H1 (cell line): ENCODE results near the gene TTC13. TPM values are rescaled to one million over a fixed set of nuclear protein-coding genes. Genes with fewer than 3 reads are reported as not detected.

Source experiments
- CTCF ChIA-PET: fragments of 300-600 bp; sonication (Branson Sonifier 250); formaldehyde crosslinking; loops from one replicate; lab custom pipeline; 2021; ENCODE audit not compliant: partially characterized antibody; lab: Charles Lee
- POLR2A ChIA-PET: fragments of 300-600 bp; sonication (Branson Sonifier 250); formaldehyde crosslinking; loops from one replicate; lab custom pipeline; 2021; ENCODE audit warnings: inconsistent platforms; ENCODE audit not compliant: partially characterized antibody; lab: Charles Lee
- DNase-seq, 2 experiments: peaks; one replicate each; pipeline versions ENCODE4 v3.0.0 to v3.0.0-alpha.2; 2010 to 2022; ENCODE audit warnings: low spot score in 2 of 2, low read depth in 1 of 2, mixed read lengths in 1 of 2
- FAIRE-seq: peaks from 2 replicates; lab custom pipeline; 2011; peaks lifted over from hg19 to GRCh38; lab: Jason Lieb, UNC
- H2AFZ ChIP-seq: 2 replicates; pipeline ENCODE4 v1.8.1; 2012; ENCODE audit warnings: low read length, inconsistent platforms
- H2AK5ac ChIP-seq: 2 replicates; pipeline ENCODE4 v1.6.1; 2013; ENCODE audit warnings: low read depth, low read length
- H2BK120ac ChIP-seq: replicated peaks from 2 replicates; pipeline ENCODE3; 2013; ENCODE audit warnings: low read depth, low read length, inconsistent platforms
- H2BK12ac ChIP-seq: 2 replicates; pipeline ENCODE4 v1.6.1; 2013; ENCODE audit warnings: low read depth, low read length
- H2BK15ac ChIP-seq: 2 replicates; pipeline ENCODE4 v1.6.1; 2013; ENCODE audit warnings: low read length
- H2BK20ac ChIP-seq: 2 replicates; pipeline ENCODE4 v1.6.1; 2013; ENCODE audit warnings: low read length
- H2BK5ac ChIP-seq: 2 replicates; pipeline ENCODE4 v1.6.1; 2013; ENCODE audit warnings: low read depth, low read length
- H3K14ac ChIP-seq: 2 replicates; pipeline ENCODE4 v1.6.1; 2013; ENCODE audit warnings: inconsistent platforms; ENCODE audit not compliant: insufficient read length
- H3K18ac ChIP-seq: 2 replicates; pipeline ENCODE4 v1.6.1; 2013; ENCODE audit warnings: low read length; ENCODE audit errors: extremely low read depth
- H3K23ac ChIP-seq: 2 replicates; pipeline ENCODE4 v1.6.1; 2013; ENCODE audit warnings: inconsistent platforms; ENCODE audit not compliant: insufficient read length
- H3K23me2 ChIP-seq: 2 replicates; pipeline ENCODE4 v1.6.1; 2013; ENCODE audit warnings: low read depth, low read length
- H3K27ac ChIP-seq: 2 replicates; pipeline ENCODE4 v1.6.1; 2011; ENCODE audit warnings: low read depth, low read length, inconsistent platforms
- H3K27me3 ChIP-seq, 4 experiments: replicated peaks in 1 of 4; 1 replicate in 1 of 4; 2 replicates in 3 of 4; pipeline versions ENCODE4 v1.6.1 to v1.8.1; 2011 to 2013; ENCODE audit warnings: low read length in 3 of 4, mild to moderate bottlenecking in 3 of 4, inconsistent platforms in 2 of 4, mixed read lengths in 2 of 4, moderate library complexity in 1 of 4; ENCODE audit not compliant: control insufficient read depth in 3 of 4, insufficient read depth in 3 of 4; ENCODE audit errors: extremely low read depth in 1 of 4
- H3K36me3 ChIP-seq, 4 experiments: 2 replicates each; pipeline versions ENCODE4 v1.6.1 to v1.8.1; 2011 to 2013; ENCODE audit warnings: mild to moderate bottlenecking in 4 of 4, low read length in 3 of 4, moderate library complexity in 2 of 4, control low read depth in 1 of 4, inconsistent platforms in 1 of 4; ENCODE audit not compliant: insufficient read depth in 4 of 4, control insufficient read depth in 2 of 4
- H3K4ac ChIP-seq: replicated peaks from 2 replicates; pipeline ENCODE3; 2013; ENCODE audit warnings: low read length, low read depth, mixed read lengths, inconsistent platforms; ENCODE audit not compliant: insufficient read length
- H3K4me1 ChIP-seq, 4 experiments: replicated peaks in 1 of 4; 1 replicate in 1 of 4; 2 replicates in 3 of 4; pipeline versions ENCODE4 v1.6.1 to v1.8.1; 2011 to 2013; ENCODE audit warnings: low read length in 3 of 4, inconsistent platforms in 2 of 4, mixed read lengths in 1 of 4; ENCODE audit not compliant: insufficient read depth in 4 of 4, control insufficient read depth in 3 of 4
- H3K4me2 ChIP-seq, 2 experiments: 2 replicates each; pipeline versions ENCODE4 v1.6.1 to v1.8.1; 2011 to 2013; ENCODE audit warnings: low read depth in 2 of 2, low read length in 2 of 2, control low read depth in 1 of 2, inconsistent platforms in 1 of 2, mild to moderate bottlenecking in 1 of 2; ENCODE audit not compliant: insufficient read depth in 1 of 2
- H3K4me3 ChIP-seq, 4 experiments: fragments of 200-600, 300-600 bp in 1 of 4; sonication (generic), shearing (Covaris generic), sonication (Bioruptor Twin) in 1 of 4; 2 replicates each; pipeline versions ENCODE4 v1.5.1 to v1.8.1; 2011 to 2016; ENCODE audit warnings: low read length in 4 of 4, low read depth in 3 of 4, control low read depth in 2 of 4, inconsistent platforms in 2 of 4, mild to moderate bottlenecking in 2 of 4, mixed read lengths in 1 of 4, moderate library complexity in 1 of 4; ENCODE audit not compliant: insufficient read depth in 2 of 4; ENCODE audit errors: extremely low read depth in 1 of 4
- H3K56ac ChIP-seq: replicated peaks from 2 replicates; pipeline ENCODE3; 2013; ENCODE audit warnings: low read depth, mild to moderate bottlenecking, mixed read lengths, low read length, inconsistent platforms; ENCODE audit not compliant: insufficient read length
- H3K79me1 ChIP-seq: 2 replicates; pipeline ENCODE4 v1.6.1; 2013; ENCODE audit warnings: low read depth, low read length, control low read depth
- H3K79me2 ChIP-seq, 2 experiments: 2 replicates each; pipeline versions ENCODE4 v1.6.1 to v1.8.1; 2012 to 2013; ENCODE audit warnings: low read length in 2 of 2, mild to moderate bottlenecking in 2 of 2, inconsistent platforms in 1 of 2; ENCODE audit not compliant: insufficient read depth in 2 of 2, control insufficient read depth in 1 of 2
- H3K9ac ChIP-seq, 4 experiments: replicated peaks in 1 of 4; 1 replicate in 1 of 4; 2 replicates in 3 of 4; pipeline versions ENCODE4 v1.6.1 to v1.8.1; 2011 to 2013; ENCODE audit warnings: low read depth in 3 of 4, low read length in 3 of 4, control low read depth in 2 of 4, mild to moderate bottlenecking in 2 of 4, moderate library complexity in 2 of 4, inconsistent platforms in 1 of 4; ENCODE audit errors: extremely low read depth in 1 of 4
- H3K9me3 ChIP-seq, 2 experiments: 2 replicates each; pipeline versions ENCODE4 v1.6.1 to v1.8.1; 2012 to 2013; ENCODE audit warnings: mild to moderate bottlenecking in 2 of 2, moderate library complexity in 2 of 2, control low read depth in 1 of 2, inconsistent platforms in 1 of 2, low read depth in 1 of 2, low read length in 1 of 2, mixed read lengths in 1 of 2; ENCODE audit not compliant: insufficient read depth in 2 of 2
- H4K20me1 ChIP-seq, 2 experiments: replicated peaks in 1 of 2; 2 replicates each; pipeline versions ENCODE3 to v1.8.1; 2011 to 2013; ENCODE audit warnings: inconsistent platforms in 2 of 2, low read length in 2 of 2, mild to moderate bottlenecking in 1 of 2; ENCODE audit not compliant: insufficient read depth in 2 of 2, control insufficient read depth in 1 of 2
- H4K5ac ChIP-seq: 2 replicates; pipeline ENCODE4 v1.6.1; 2013; ENCODE audit warnings: low read length, low read depth, mixed read lengths, inconsistent platforms; ENCODE audit not compliant: insufficient read length
- H4K8ac ChIP-seq: 2 replicates; pipeline ENCODE4 v1.8.0; 2013; ENCODE audit warnings: mild to moderate bottlenecking, moderate library complexity, low read length, inconsistent platforms; ENCODE audit not compliant: insufficient read depth; ENCODE audit errors: extremely low read depth
- H4K91ac ChIP-seq: replicated peaks from 2 replicates; pipeline ENCODE3; 2013; ENCODE audit warnings: low read length, mixed read lengths, inconsistent platforms; ENCODE audit not compliant: insufficient read length
- CREB1 ChIP-seq: IDR thresholded peaks from 2 replicates; pipeline ENCODE4 v1.6.1; 2012; ENCODE audit warnings: inconsistent platforms
- EGR1 ChIP-seq: IDR thresholded peaks from 2 replicates; pipeline ENCODE4 v1.6.1; 2011; ENCODE audit warnings: low read depth, low read length, borderline replicate concordance
- JUN ChIP-seq: IDR thresholded peaks from 2 replicates; pipeline ENCODE4 v1.6.1; 2011; ENCODE audit warnings: low read depth, mild to moderate bottlenecking, improper control_type of control experiment, low read length
- MAX ChIP-seq: IDR thresholded peaks from 2 replicates; pipeline ENCODE4 v1.6.1; 2012; ENCODE audit warnings: inconsistent platforms
- NANOG ChIP-seq: IDR thresholded peaks from 2 replicates; pipeline ENCODE4 v1.6.1; 2011; ENCODE audit warnings: low read length, low read depth, mild to moderate bottlenecking, inconsistent platforms; ENCODE audit not compliant: insufficient read depth, poor library complexity, severe bottlenecking
- PHF8 ChIP-seq: fragments of 200-600 bp; sonication (generic); conservative IDR thresholded peaks from 2 replicates; pipeline ENCODE4 v1.7.1; 2012; ENCODE audit warnings: low read depth, mild to moderate bottlenecking, inconsistent platforms, low read length, moderate library complexity
- POLR2AphosphoS5 ChIP-seq: IDR thresholded peaks from 2 replicates; pipeline ENCODE4 v1.6.1; 2011; ENCODE audit warnings: low read depth, low read length
- RFX5 ChIP-seq: IDR thresholded peaks from 2 replicates; pipeline ENCODE4 v1.6.1; 2011; ENCODE audit warnings: low read depth, low read length, improper control_type of control experiment, borderline replicate concordance
- SP1 ChIP-seq: IDR thresholded peaks from 2 replicates; pipeline ENCODE4 v1.6.1; 2011; ENCODE audit warnings: low read depth, low read length
- TAF1 ChIP-seq: IDR thresholded peaks from 2 replicates; pipeline ENCODE4 v1.6.1; 2011; ENCODE audit warnings: mild to moderate bottlenecking, low read depth, low read length
- WGBS, 2 experiments: shearing (Covaris generic) in 1 of 2; methylation state at CpG; one replicate each; pipeline versions ENCODE4 v1.1.6 to v1.1.7; 2013 to 2015; ENCODE audit warnings: low lambda C conversion rate in 2 of 2, mixed read lengths in 2 of 2, inconsistent platforms in 1 of 2, low coverage in 1 of 2, missing lambda C conversion rate in 1 of 2; ENCODE audit not compliant: insufficient replicate concordance in 2 of 2, insufficient coverage in 1 of 2, insufficient read length in 1 of 2; ENCODE audit errors: extremely low coverage in 1 of 2, missing lambda C conversion rate in 1 of 2; 5-methylcytosine and 5-hydroxymethylcytosine counted together
- polyA plus RNA-seq, 7 experiments: library from polyadenylated mRNA; depleted of rRNA in 3 of 7; stranded (reverse) in 5 of 7; unstranded in 2 of 7; fragments of >200 nt in 5 of 7; fragments of 200-250 nt in 2 of 7; gene quantifications; 1 replicate in 5 of 7; 2 replicates in 1 of 7; 4 replicates in 1 of 7; pipeline versions ENCODE4 v1.2.1 to v1.2.3, GENCODE V29; 2011 to 2013; ENCODE audit warnings: missing spikeins in 2 of 7, mixed read lengths in 2 of 7
- total RNA-seq: library from RNA; stranded (reverse); fragmentation: NEBNext Ultra II Directional; extraction: Animal tissue kit (Norgen Biotek cat#: 25700); gene quantifications from 2 replicates; pipeline ENCODE4 v1.2.1, GENCODE V29; 2021

Gene TTC13
- total and polyA plus RNA-seq, 2 of the 8 experiments (the other 6 are each of a cell fraction or from before 2014, with no cell fraction given): 3.1 to 7.1 TPM

GRCh38 chr1:230884646-230885045 lies 94.0 kb downstream of the TTC13 start:
- H2BK20ac ChIP-seq: no peak overlapping the region
- H3K9ac ChIP-seq: no peak overlapping the region
- no peak overlapping the region for H3K4me2 ChIP-seq
- no peak overlapping the region for H3K18ac ChIP-seq
- H3K9me3 ChIP-seq: no peaks in the 10 kb centered on the region
- H4K91ac ChIP-seq: no peak overlapping the region
- CTCF ChIA-PET: no interaction called here
- H2BK12ac ChIP-seq: no peak overlapping the region
- H3K36me3 ChIP-seq: no peaks in the 10 kb centered on the region
- no peak overlapping the region for H3K4me3 ChIP-seq
- H3K14ac ChIP-seq: no peak overlapping the region
- H3K4me1 ChIP-seq: no peaks in the 10 kb centered on the region; a peak in 1 of 7 replicates
- H4K8ac ChIP-seq: no peak overlapping the region
- no peak overlapping the region for H4K5ac ChIP-seq
- no peak overlapping the region for H2AK5ac ChIP-seq
- H4K20me1 ChIP-seq: no peaks in the 10 kb centered on the region
- no peaks in the 10 kb centered on the region for H3K23me2 ChIP-seq
- H3K4ac ChIP-seq: no peak overlapping the region
- FAIRE-seq (no peak), DNase-seq (no peak)
- H3K56ac ChIP-seq: no peak overlapping the region
- no peaks in the 10 kb centered on the region for H3K79me2 ChIP-seq
- H3K23ac ChIP-seq: no peak overlapping the region
- no peak overlapping the region for H2AFZ ChIP-seq
- H2BK15ac ChIP-seq: no peak overlapping the region
- H2BK120ac ChIP-seq: no peak overlapping the region
- 83% methylated on average over 2 of the region's 2 CpGs; no CpG with 5 or more reads in 1 of the 2 experiments for WGBS, 2 experiments
- H3K27ac ChIP-seq: no peak overlapping the region
- no peak for TF ChIP-seq SP1
- no peak for TF ChIP-seq POLR2AphosphoS5
- no peak for TF ChIP-seq CREB1
- no peak for TF ChIP-seq NANOG
- no peak for TF ChIP-seq PHF8
- TF ChIP-seq MAX: no peak
- TF ChIP-seq EGR1: no peak
- TF ChIP-seq JUN: no peak
- no peak for TF ChIP-seq RFX5
- no peak for TF ChIP-seq TAF1
- H2BK5ac ChIP-seq: no peak overlapping the region
- H3K79me1 ChIP-seq: no peaks in the 10 kb centered on the region
- H3K27me3 ChIP-seq: no peaks in the 10 kb centered on the region; a peak in 1 of 7 replicates
- POLR2A ChIA-PET: interaction anchor here (1.3 kb wide), 1 partner anchor 16 kb away, joined by 3 read pairs; no protein-coding TSS in a partner anchor
